Suppressor macrophage treated with lipopolysaccharide for 4 hours (primary cell): ENCODE measurements around the gene CASQ2.

Experiments used
- DNase-seq: peaks from one replicate; pipeline ENCODE4 v3.0.0-alpha.2; 2020

The CASQ2 gene

DNA sequence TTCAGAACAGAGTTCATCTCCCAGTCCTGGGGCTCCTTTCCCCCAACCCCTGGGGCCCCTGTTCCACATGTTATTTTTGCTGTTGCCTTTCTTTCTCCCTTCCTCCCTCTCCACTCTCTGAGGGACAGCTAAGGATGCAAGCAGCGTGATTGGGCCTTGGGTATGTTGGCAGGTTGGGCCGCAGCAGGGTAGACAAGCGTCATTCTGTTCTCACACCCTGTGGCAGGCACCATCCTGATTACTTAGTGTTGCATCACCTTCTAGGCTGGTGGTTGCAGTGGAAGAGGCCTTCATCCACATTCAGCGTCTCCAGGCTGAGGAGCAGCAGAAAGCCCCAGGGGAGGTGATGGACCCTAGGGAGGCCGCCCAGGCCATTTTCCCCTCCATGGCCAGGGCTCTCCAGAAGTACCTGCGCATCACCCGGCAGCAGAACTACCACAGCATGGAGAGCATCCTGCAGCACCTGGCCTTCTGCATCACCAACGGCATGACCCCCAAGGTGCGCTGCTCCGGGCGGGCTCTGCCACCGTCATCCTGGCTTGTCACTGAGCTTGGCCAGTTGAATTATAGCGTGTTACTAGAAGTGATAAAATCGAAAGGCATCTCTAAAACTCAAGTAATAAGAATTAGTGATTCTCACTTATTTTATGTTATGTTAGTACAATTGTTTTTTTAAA lies 83.3 kb downstream of the CASQ2 start:
- no peak for DNase-seq

- no peak for DNase-seq
These were observed 85.7 kb downstream of the CASQ2 start for GRCh38 chr1:115682792-115683191.

DNA sequence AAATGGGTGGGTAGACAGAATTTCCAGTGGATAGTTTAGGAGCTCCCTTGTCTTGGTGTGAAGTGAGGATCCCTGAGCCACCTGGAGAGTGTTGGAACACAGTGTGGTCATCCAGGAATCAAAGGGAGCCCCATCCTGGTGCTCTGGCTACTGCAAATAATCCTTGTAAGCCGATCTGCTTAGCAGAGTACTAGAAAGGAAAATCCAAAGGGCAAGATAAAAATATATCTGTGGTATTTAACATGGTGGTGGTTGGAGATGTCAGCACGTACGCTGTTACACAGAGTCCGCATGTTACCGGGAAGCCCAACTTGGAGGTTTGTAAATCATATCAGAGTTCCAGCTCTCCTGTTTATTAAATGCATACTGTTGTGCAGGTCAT lies 87.8 kb downstream of the CASQ2 start:
- no peak for DNase-seq

GRCh38 chr1:115679141-115679611 lies 89.3 kb downstream of the CASQ2 start:
- no peak for DNase-seq

DNA sequence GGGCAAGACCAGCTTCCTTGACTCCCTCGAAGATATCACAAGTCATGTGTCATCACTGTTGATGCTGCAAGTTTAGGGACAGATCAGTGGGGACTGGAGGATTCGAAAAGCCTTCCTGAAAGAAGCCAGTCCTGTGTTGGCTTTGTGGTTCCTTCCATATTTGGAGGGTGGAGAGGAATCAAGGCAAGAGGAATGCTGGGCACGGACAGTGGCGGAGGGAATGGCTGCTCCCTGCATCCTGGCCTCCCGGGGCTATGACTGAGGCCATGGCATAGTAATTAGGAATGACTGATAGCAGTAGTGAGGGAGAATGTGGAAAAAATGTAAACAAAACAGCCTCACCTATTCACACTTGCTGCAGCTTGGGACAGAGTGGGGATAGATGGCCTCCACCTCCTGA lies 90.4 kb downstream of the CASQ2 start:
- no peak for DNase-seq

DNA sequence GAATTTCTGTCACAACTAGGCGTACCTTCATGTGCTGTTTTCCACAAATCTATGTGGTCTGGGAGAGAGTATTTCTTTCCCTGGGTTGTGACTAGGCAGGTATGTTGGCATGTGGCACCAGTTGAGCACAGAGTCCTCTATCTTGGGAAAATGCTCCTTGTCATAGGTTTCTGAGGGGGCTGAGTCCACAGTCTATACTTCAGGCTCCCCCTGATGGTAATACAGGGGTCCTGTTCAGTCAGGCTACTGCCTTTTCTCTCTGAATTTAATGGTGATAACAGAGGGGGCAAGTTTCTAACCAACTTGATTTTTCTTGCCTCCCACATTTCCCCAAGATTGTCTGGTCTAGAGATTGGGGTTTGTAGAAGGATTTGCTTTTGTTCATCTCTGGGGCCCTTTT lies 90.9 kb downstream of the CASQ2 start:
- DNase-seq, result no peak

DNA sequence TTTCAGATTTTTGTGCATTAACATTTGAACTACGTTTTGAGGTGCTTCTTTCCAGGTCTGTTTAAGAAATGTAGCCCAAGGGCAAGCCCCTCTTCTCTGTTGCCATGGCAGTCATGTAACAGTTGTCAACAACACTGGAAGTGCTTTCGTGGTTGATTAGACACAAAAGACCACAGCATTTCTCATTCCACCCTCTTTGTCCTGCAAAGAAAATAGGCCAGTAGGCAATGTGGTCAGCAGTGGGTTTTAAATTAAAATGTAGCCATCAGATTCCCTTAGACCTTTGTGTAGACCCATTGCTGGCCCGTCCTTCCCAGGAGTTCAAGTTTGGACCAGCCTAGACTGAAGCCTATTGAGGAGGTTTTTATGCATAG lies 91.3 kb downstream of the CASQ2 start:
- no peak for DNase-seq

DNA sequence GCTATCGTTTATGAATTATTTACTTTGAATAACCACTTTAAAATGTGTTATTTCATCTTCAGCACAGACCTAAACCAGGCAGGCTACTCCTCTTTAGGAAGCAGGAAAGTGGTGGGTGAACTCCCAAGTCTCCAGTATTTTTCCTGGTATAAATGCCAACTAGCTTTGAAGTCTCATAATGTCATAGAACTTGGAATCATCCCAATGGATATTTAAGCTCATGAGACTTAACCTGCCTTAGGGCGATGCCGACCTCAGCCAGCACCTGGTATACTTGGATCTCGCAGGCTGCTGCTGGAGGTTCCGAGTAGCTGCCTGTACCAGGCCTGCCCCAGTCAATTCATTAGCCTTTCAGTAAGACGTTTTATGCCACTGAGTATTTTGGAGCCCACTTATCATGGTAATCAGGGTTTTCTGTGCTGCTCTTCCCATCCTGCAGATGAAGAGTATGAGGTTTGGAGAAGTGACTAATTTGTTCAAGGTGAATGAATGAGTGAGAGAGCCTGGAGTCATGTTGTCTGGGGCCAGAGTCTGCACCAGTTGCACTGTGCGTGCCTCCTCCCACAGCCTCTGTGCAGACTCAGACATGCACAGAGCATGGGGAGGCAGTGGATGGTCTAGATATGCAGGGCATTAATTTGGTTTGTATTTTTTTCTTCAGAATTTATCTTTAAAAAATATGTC lies 91.9 kb downstream of the CASQ2 start:
- DNase-seq, result no peak

DNA sequence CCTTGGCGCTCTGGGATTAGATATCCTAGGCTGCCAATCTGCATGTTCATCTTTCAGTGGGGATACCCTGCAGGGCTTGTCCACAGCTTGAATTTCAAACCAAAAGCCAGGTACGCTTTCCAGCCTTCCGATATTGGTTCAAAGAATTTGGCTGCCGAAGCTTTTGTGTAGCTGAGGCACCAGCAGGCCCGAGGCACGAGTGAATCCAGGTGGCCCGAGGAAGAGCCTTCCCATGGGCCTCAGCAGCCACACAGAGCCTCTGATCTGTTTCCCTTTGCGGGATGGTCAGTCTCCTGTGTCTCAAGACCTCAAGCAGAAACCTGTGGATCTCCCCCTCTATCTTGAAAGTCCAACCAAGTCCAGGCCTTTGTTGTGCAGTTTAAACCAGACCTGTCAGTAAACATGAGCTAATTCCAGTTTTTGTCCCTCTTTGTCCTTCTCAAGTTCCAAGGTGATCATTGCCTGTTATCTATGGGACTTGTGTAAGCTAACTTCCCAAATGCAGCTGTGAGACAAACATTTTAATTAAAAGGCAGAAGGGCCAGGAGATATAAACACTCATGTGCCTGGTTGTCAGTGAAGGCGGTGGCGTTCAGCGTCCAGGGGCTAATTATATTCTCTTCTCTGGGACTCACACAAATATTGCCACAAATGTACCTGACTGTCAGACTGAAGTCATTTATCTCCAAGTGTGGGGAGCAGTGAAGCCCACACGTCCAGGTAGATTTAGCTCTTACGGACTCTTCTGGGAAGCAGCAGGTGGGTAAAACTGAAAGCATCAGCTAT lies 96.1 kb downstream of the CASQ2 start:
- no peak for DNase-seq

- no peak for DNase-seq
These were observed 97.2 kb downstream of the CASQ2 start for GRCh38 chr1:115671176-115671934.

GRCh38 chr1:115670476-115671175 lies 97.9 kb downstream of the CASQ2 start:
- DNase-seq, result no peak

DNA sequence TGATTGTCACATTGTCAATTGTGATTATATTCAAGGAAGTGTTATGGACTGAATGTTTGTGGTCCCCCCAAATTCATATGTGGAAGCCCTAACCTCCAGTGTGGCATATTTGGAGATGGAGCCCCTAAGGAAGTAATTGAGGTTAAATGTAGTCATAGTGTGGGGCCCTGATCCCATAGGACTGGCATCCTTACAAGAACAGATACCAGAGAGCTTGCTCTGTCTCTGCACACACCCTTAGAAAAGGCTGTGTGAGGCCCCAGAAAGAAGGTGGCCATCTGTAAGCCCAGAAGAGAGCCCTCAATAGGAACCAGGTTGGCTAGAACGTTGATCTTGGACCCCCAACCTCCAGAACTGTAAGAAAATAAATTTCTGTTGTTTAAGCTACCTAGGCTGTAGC lies 98.6 kb downstream of the CASQ2 start:
- DNase-seq, result no peak

DNA sequence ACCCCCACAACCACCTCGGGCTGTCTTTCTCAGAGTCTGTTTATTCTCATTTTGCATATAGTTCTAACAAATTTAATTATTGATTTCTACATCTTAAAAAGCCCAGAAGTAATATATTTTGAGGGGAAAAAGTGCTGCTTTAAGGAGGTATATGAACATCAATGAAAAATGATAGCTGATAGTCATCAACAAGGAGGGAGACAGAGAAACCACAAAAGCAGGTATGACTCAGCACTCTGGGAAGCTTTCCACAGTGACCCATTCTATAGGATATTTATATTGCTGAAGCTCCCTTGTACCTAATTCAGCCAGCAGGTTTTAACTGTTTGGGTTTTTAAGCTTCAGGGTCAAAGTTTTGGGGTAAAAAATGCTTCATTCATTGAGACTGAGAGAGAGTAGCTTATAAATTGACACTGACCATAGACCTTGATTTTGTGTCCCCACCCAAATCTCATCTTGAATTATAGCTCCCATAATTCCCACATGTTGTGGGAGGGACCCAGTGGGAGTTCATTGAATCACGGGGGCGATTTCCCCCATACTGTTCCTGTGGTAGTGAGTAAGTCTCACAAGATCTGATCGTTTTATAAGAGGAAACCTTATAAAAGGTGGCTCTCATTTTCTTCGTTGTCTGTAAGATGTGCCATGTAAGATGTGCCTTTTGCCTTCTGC lies 99.4 kb downstream of the CASQ2 start:
- no peak for DNase-seq

DNA sequence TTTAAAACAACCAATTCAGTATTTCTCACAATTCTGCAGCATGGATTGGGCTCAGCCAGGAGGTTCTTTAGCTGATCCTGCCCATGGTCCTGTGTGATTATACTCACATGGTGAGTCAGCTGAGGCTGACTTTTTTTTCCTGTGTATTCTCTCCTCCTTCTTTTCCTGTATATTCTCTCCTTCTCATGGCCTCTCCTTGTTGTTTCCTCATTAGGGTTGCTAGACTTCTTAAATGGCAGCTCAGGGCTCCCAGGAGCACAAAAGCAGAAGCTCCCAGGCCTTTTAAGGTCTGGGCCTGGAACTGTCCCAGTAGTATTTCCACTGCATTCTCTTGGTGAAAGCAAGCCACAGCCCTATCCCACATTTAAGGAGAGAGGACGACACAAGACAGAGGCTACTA lies 99.9 kb downstream of the CASQ2 start:
- no peak for DNase-seq

DNA sequence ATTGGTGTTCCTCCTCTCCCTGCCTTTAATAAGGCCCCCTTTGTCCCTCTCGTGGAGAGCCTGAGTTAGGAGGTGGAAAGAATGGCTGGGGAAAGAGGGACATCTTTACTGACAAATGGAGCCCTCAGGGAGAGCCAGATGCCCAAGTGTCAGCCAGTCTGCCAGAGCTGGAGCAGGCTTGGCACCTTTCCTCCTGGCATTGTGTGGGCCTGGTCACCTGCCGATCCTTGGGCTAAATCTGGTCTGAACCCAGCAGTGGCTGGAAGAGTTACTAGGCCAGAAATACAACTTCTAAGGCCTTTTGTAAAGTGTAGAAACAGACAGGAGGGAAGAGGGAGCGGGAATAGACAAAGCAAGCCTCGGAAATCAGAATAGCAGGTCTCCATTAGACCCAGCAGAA lies 101.8 kb downstream of the CASQ2 start:
- DNase-seq, result no peak

GRCh38 chr1:115666206-115666605 lies 102.3 kb downstream of the CASQ2 start:
- no peak for DNase-seq

GRCh38 chr1:115665319-115666096 lies 103.0 kb downstream of the CASQ2 start:
- no peak for DNase-seq

- DNase-seq, result no peak
These were observed 107.4 kb downstream of the CASQ2 start for GRCh38 chr1:115661157-115661556.

- no peak for DNase-seq
These were observed 108.4 kb downstream of the CASQ2 start for GRCh38 chr1:115660151-115660550.

DNA sequence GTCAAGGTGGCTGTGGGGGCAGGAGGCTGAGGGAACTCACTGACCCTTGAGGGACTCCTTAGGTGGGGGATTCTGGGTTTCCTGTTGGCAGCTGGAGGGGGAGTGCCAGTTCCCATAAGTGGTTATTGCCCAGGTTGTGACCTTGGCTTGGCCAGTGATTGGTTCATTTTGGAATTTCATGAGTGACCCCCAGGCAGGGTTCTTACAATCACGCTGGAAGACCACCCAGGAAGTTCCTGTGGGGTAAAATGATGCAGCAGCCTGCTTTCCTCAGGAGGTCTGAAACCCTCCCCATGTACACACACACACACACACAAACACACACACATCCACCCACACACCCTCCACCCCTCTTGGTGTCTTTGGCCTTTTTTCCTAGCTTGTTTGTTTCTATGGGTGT lies 109.9 kb downstream of the CASQ2 start:
- no peak for DNase-seq

GRCh38 chr1:115656461-115657077 lies 111.9 kb downstream of the CASQ2 start:
- no peak for DNase-seq
